GM19455 (cell line): Measurements from ENCODE around the gene CLIC6.
"Not testable (repeated sequence)": the region's sequence is repeated elsewhere in the genome, so short reads cannot be mapped to it uniquely, and the experiment has no call there.

Experiments
- ATAC-seq: cut with Tn5 transposase; IDR thresholded peaks from one replicate; pipeline ENCODE4 v1.9.1; 2021; ENCODE audit not compliant: unreplicated experiment

The CLIC6 gene

GRCh38 chr21:34651642-34652041 is 17.2 kb upstream of the CLIC6 start:
- ATAC-seq, result no peak

GRCh38 chr21:34653522-34653921 is 15.3 kb upstream of the CLIC6 start:
- no peak for ATAC-seq

GRCh38 chr21:34661848-34662247 is 6.9 kb upstream of the CLIC6 start:
- ATAC-seq, result no peak

GRCh38 chr21:34667761-34668160 is 1.0 kb upstream of the CLIC6 start:
- no peak for ATAC-seq

GRCh38 chr21:34669149-34669879 is 520 bp downstream of the CLIC6 start:
- peak; percentile 67 for ATAC-seq

- ATAC-seq, result not testable (repeated sequence)
Measured at GRCh38 chr21:34669880-34670219, 1.1 kb downstream of the CLIC6 start.

- no peak for ATAC-seq
Measured at GRCh38 chr21:34670220-34670961, 1.6 kb downstream of the CLIC6 start.

- no peak for ATAC-seq
Measured at GRCh38 chr21:34670962-34671348, 2.2 kb downstream of the CLIC6 start.

GRCh38 chr21:34671462-34671861 is 2.7 kb downstream of the CLIC6 start:
- ATAC-seq, result no peak

GRCh38 chr21:34671891-34672290 is 3.1 kb downstream of the CLIC6 start:
- ATAC-seq, result no peak

GRCh38 chr21:34673006-34673405 is 4.2 kb downstream of the CLIC6 start:
- no peak for ATAC-seq

- ATAC-seq, result no peak
Measured at GRCh38 chr21:34674468-34674867, 5.7 kb downstream of the CLIC6 start.

- no peak for ATAC-seq
Measured at GRCh38 chr21:34675871-34676270, 7.1 kb downstream of the CLIC6 start.

GRCh38 chr21:34679051-34679450 is 10.3 kb downstream of the CLIC6 start:
- ATAC-seq, result no peak

GRCh38 chr21:34684174-34684876 is 15.5 kb downstream of the CLIC6 start:
- ATAC-seq, result no peak

- no peak for ATAC-seq
Measured at GRCh38 chr21:34687065-34687464, 18.3 kb downstream of the CLIC6 start.

- ATAC-seq, result no peak
Measured at GRCh38 chr21:34687745-34688144, 19.0 kb downstream of the CLIC6 start.

GRCh38 chr21:34688145-34688544 is 19.4 kb downstream of the CLIC6 start:
- ATAC-seq, result no peak

- ATAC-seq, result no peak
Measured at GRCh38 chr21:34688715-34689114, 19.9 kb downstream of the CLIC6 start.

- ATAC-seq, result no peak
Measured at GRCh38 chr21:34690041-34690792, 21.4 kb downstream of the CLIC6 start.

- ATAC-seq, result no peak
Measured at GRCh38 chr21:34690793-34691175, 22.0 kb downstream of the CLIC6 start.
